Measurements from ENCODE around the gene LNP1. TPM values are rescaled to one million over a fixed set of nuclear protein-coding genes. Genes with fewer than 3 reads are reported as not detected.

Gene LNP1
- total and polyA plus RNA-seq, 2 of the 8 experiments (the other 6 are each of a cell fraction or from before 2014, with no cell fraction given): 6.6 to 8.7 TPM

DNA sequence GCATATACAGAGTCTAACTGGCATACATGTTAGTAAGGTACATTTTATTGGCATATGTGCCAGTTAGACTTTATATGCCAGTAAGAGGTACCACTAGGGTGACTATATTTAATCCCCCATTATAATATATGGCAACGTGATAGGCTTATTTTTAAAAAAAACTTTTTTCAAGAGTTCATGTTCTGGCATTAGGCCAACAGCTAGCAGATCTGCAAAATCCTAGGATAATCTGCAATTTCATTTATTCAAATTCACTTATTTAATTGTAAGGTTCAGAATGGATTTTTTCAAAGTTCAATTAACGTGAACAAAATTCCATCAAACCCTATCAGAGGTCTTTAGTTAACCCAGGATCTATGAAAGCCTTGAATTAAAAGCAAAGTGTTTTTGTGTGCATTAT, 34.9 kb upstream of the LNP1 start:
- Histone ChIP-seq H3K56ac (replicated peaks; ENCODE audit: insufficient read length, low read depth, low read length) (no peak overlapping the region), H4K91ac (replicated peaks; ENCODE audit: insufficient read length, low read length) (no peak overlapping the region), H3K23me2 (ENCODE audit: low read depth, low read length) (no peaks in the 10 kb centered on the region), H3K4ac (replicated peaks; ENCODE audit: insufficient read length, low read depth, low read length) (no peak overlapping the region), H3K14ac (ENCODE audit: insufficient read length) (no peak overlapping the region), H4K5ac (ENCODE audit: insufficient read length, low read depth, low read length) (no peak overlapping the region), H3K4me3 (ENCODE audit: extremely low read depth in 1 of 4, insufficient read depth in 2 of 4, low read depth in 3 of 4, low read length in 4 of 4) (no peak overlapping the region), H2AK5ac (ENCODE audit: low read depth, low read length) (no peak overlapping the region), H3K9me3 (ENCODE audit: insufficient read depth in 2 of 2, low read depth in 1 of 2, low read length in 1 of 2) (no peaks in the 10 kb centered on the region; a peak in 1 of 4 replicates), H4K20me1 (replicated peaks in 1 of 2; ENCODE audit: control insufficient read depth in 1 of 2, insufficient read depth in 2 of 2, low read length in 2 of 2) (peaks cover 0 to 1% of the 10 kb centered on the region in 2 experiments), H2AFZ (ENCODE audit: low read length) (no peak overlapping the region), H3K79me1 (ENCODE audit: low read depth, low read length) (no peaks in the 10 kb centered on the region), H3K27me3 (replicated peaks in 1 of 4; ENCODE audit: control insufficient read depth in 3 of 4, extremely low read depth in 1 of 4, insufficient read depth in 3 of 4, low read length in 3 of 4) (no peaks in the 10 kb centered on the region), H3K9ac (replicated peaks in 1 of 4; ENCODE audit: extremely low read depth in 1 of 4, low read depth in 3 of 4, low read length in 3 of 4) (no peak overlapping the region), H3K4me1 (replicated peaks in 1 of 4; ENCODE audit: control insufficient read depth in 3 of 4, insufficient read depth in 4 of 4, low read length in 3 of 4) (no peaks in the 10 kb centered on the region), H2BK120ac (replicated peaks; ENCODE audit: low read depth, low read length) (no peak overlapping the region), H2BK15ac (ENCODE audit: low read length) (no peak overlapping the region), H2BK12ac (ENCODE audit: low read depth, low read length) (no peak overlapping the region), H3K27ac (ENCODE audit: low read depth, low read length) (no peak overlapping the region), H3K23ac (ENCODE audit: insufficient read length) (no peak overlapping the region), H3K4me2 (ENCODE audit: insufficient read depth in 1 of 2, low read depth in 2 of 2, low read length in 2 of 2) (no peak overlapping the region), H2BK20ac (ENCODE audit: low read length) (no peak overlapping the region), H2BK5ac (ENCODE audit: low read depth, low read length) (no peak overlapping the region), H4K8ac (ENCODE audit: extremely low read depth, insufficient read depth, low read length) (no peak overlapping the region), H3K36me3 (ENCODE audit: control insufficient read depth in 2 of 4, insufficient read depth in 4 of 4, low read length in 3 of 4) (peaks cover 0 to 72% (median 38%) of the 10 kb centered on the region in 4 experiments; a peak in 5 of 8 replicates), H3K18ac (ENCODE audit: extremely low read depth, low read length) (no peak overlapping the region), H3K79me2 (ENCODE audit: control insufficient read depth in 1 of 2, insufficient read depth in 2 of 2, low read length in 2 of 2) (no peaks in the 10 kb centered on the region)
- DNase-seq (ENCODE audit: low read depth in 1 of 2, low spot score in 2 of 2): no peak
- WGBS, 2 experiments (ENCODE audit: extremely low coverage in 1 of 2, insufficient coverage in 1 of 2, insufficient read length in 1 of 2, insufficient replicate concordance in 2 of 2, low coverage in 1 of 2, low lambda C conversion rate in 2 of 2, missing lambda C conversion rate in 1 of 2): 95% methylated on average over 2 of the region's 2 CpGs; no CpG with 5 or more reads in 1 of the 2 experiments
- CTCF ChIA-PET (ENCODE audit: partially characterized antibody): interaction anchor here (3.5 kb wide), 1 partner anchor 50 kb away, joined by 11 read pairs; no protein-coding TSS in a partner anchor
- FAIRE-seq: no peak
- POLR2A ChIA-PET (ENCODE audit: partially characterized antibody): interaction anchor here (1.0 kb wide), 1 partner anchor 35 kb away, joined by 3 read pairs; the partner anchor contains the start of gene LNP1
- no peak for TF ChIP-seq SP2 (IDR thresholded peaks at IDR 0.05; ENCODE audit: low read length)
- TF ChIP-seq BCL11A (IDR thresholded peaks at IDR 0.05; ENCODE audit: low read depth in 2 of 2, low read length in 2 of 2): no peak
- no peak for TF ChIP-seq POLR2A (IDR thresholded peaks at IDR 0.05; ENCODE audit: control extremely low read depth in 1 of 2, low read depth in 2 of 2, low read length in 2 of 2)
- TF ChIP-seq, protein P1, sequence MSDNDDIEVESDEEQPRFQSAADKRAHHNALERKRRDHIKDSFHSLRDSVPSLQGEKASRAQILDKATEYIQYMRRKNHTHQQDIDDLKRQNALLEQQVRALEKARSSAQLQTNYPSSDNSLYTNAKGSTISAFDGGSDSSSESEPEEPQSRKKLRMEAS (IDR thresholded peaks at IDR 0.05): no peak
- TF ChIP-seq YY1 (IDR thresholded peaks at IDR 0.05; ENCODE audit: low read depth, low read length): no peak
- no peak for TF ChIP-seq SIX5 (IDR thresholded peaks at IDR 0.05; ENCODE audit: low read depth, low read length)
